ENCODE data around the gene PSMD11.

- no peak for TF ChIP-seq POLR2AphosphoS5 (IDR thresholded peaks at IDR 0.05; ENCODE audit: low read depth, low read length)
- TF ChIP-seq CTCF (IDR thresholded peaks at IDR 0.05): no peak
These were observed 39.7 kb downstream of the PSMD11 start for GRCh38 chr17:32484041-32484461.

All from SK-N-SH (cell line).